Measurements from ENCODE around the gene SETD9. TPM values are rescaled to one million over a fixed set of nuclear protein-coding genes. Genes with fewer than 3 reads are reported as not detected.

The SETD9 gene
- total RNA-seq, 2 experiments from 2014 or later: 5.8 to 8.6 TPM

GRCh38 chr5:56900858-56901578, 8.4 kb upstream of the SETD9 start:
- Mint-ChIP-seq H3K4me3 (no peak overlapping the region), H3K9me3 (no peaks in the 10 kb centered on the region), H3K27ac (no peak overlapping the region), H3K36me3 (ENCODE audit: low read depth) (no peaks in the 10 kb centered on the region), H3K27me3 (ENCODE audit: low read depth) (no peaks in the 10 kb centered on the region), H3K4me1 (ENCODE audit: low read depth) (peaks cover 2% of the 10 kb centered on the region)
- CTCF ChIA-PET: interaction anchor here (0.7 to 5.1 kb wide), 16 partner anchors 10 to 638 kb away, joined by 3 to 49 read pairs (median 4); partner anchors contain the start of gene GPBP1
- DNase-seq: peak; percentile 46
- intact Hi-C loops (cut with micrococcal nuclease): loop anchor here (1.0 to 10.0 kb wide), 5 partner anchors 237 to 594 kb away; no protein-coding TSS in a partner anchor

- CTCF ChIA-PET: interaction anchor here (1.4 kb wide), 1 partner anchor 389 kb away, joined by 3 read pairs; no protein-coding TSS in a partner anchor
- Mint-ChIP-seq H3K4me3 (peak overlapping the region; percentile 81), H3K9me3 (no peaks in the 10 kb centered on the region), H3K27me3 (ENCODE audit: low read depth) (no peaks in the 10 kb centered on the region), H3K27ac (peak overlapping the region; percentile 79), H3K36me3 (ENCODE audit: low read depth) (no peaks in the 10 kb centered on the region), H3K4me1 (ENCODE audit: low read depth) (peaks cover 19% of the 10 kb centered on the region)
- intact Hi-C loops (cut with micrococcal nuclease): loop anchor here (1.0 to 10.0 kb wide), 7 partner anchors 43 to 586 kb away; partner anchors contain the start of gene MIER3
- DNase-seq: no peak
Observed at GRCh38 chr5:56908942-56909293, 478 bp upstream of the SETD9 start.

DNA sequence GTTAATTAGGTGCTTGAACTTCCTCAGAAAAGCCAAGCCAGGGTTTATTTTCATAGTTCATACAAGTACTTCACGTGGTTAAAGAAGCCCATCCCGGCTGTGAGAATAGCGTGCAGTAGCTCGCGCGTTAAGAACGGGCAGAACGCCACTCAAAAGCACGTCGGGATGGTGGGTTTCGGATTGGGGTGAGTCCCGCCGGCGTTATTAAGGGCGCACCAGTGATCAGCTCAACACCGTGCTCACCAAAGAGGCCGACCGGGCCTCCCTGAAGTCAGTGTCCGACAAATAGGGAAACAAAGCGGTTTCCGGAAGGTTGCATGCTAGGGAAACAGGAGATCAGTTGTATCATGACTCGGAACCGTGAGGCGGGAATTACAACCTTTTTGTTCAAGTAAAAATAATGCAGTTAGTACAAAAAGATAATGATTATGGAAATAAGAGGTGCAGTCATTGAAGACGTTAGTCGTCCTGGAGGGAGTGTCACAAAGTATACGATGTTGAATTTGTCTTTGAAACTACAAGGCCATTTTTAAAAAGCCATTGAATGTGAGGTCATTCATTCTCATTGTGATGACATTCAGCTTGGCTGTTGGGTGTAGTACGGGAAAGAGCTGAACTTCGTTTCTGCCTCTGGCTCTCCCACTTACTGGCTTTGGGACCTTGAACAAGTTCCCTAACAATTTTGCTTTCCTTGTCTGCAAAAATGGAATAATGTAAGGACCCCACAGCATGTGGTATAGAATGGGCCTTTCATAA, 992 bp downstream of the SETD9 start:
- intact Hi-C loops (cut with micrococcal nuclease): loop anchor here (1.0 kb wide), 2 partner anchors 94 to 640 kb away; no protein-coding TSS in a partner anchor
- Mint-ChIP-seq H3K4me3 (peak overlapping the region; percentile 81), H3K9me3 (no peaks in the 10 kb centered on the region), H3K4me1 (ENCODE audit: low read depth) (peaks cover 19% of the 10 kb centered on the region), H3K27me3 (ENCODE audit: low read depth) (no peaks in the 10 kb centered on the region), H3K36me3 (ENCODE audit: low read depth) (no peaks in the 10 kb centered on the region), H3K27ac (peak overlapping the region; percentile 94)
- DNase-seq: no peak
- CTCF ChIA-PET: interaction anchor here (0.5 to 1.5 kb wide), 9 partner anchors 10 to 646 kb away, joined by 3 to 5 read pairs (median 4); no protein-coding TSS in a partner anchor

DNA sequence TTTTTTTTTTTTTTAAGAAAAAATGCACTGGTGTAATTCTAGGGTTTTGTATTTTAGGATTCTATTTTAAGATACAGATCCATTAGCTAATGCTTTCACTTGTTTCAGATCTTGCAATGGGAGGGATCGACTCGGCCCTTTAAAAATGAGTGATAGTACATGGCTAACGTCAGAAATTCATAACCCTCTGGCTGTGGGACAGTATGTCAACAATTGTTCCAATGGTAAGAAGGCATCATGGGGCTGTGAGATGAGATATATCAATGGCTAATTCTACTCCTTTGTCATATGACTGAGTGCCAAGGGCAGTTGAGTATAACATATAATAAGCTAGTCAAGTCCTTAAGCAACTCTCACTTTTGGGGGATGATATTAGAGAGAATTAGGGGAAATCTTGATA, 4.4 kb downstream of the SETD9 start:
- H3K9me3 Mint-ChIP-seq: no peaks in the 10 kb centered on the region
- H3K36me3 Mint-ChIP-seq (ENCODE audit: low read depth): no peaks in the 10 kb centered on the region
- no peak for DNase-seq
- H3K4me1 Mint-ChIP-seq (ENCODE audit: low read depth): peaks cover 16% of the 10 kb centered on the region
- CTCF ChIA-PET: interaction anchor here (0.6 to 0.7 kb wide), 3 partner anchors 182 to 1542 kb away, joined by 3 read pairs; no protein-coding TSS in a partner anchor
- H3K4me3 Mint-ChIP-seq: no peak overlapping the region
- no peaks in the 10 kb centered on the region for H3K27me3 Mint-ChIP-seq (ENCODE audit: low read depth)
- intact Hi-C loops (cut with micrococcal nuclease): no loop called here
- no peak overlapping the region for H3K27ac Mint-ChIP-seq

DNA sequence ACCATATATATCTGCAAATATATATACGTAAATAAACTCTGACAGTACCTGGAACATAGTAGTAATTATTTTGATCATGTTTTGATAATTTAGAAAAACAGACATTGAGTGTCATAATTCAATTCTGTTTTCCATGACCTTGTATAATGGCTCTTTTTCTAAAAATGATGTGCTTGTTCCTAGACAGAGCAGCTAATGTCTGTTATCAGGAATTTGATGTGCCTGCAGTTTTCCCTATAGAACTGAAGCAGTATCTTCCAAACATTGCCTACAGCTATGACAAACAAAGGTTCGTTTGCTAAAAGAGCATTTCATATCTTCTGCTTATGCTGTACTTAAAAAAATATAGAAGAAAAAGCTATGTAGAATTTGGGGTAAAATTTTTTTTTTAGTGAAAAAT, 5.3 kb downstream of the SETD9 start:
- Mint-ChIP-seq H3K9me3 (no peaks in the 10 kb centered on the region), H3K36me3 (ENCODE audit: low read depth) (no peaks in the 10 kb centered on the region), H3K27me3 (ENCODE audit: low read depth) (no peaks in the 10 kb centered on the region), H3K4me1 (ENCODE audit: low read depth) (peaks cover 12% of the 10 kb centered on the region), H3K4me3 (no peak overlapping the region), H3K27ac (no peak overlapping the region)
- DNase-seq: no peak
- intact Hi-C loops (cut with micrococcal nuclease): no loop called here
- CTCF ChIA-PET: interaction anchor here (2.8 kb wide), 1 partner anchor 224 kb away, joined by 10 read pairs; no protein-coding TSS in a partner anchor

GRCh38 chr5:56917534-56917933, 8.1 kb downstream of the SETD9 start:
- H3K27me3 Mint-ChIP-seq (ENCODE audit: low read depth): no peaks in the 10 kb centered on the region
- H3K4me3 Mint-ChIP-seq: no peak overlapping the region
- H3K9me3 Mint-ChIP-seq: no peaks in the 10 kb centered on the region
- no peak for DNase-seq
- CTCF ChIA-PET: no interaction called here
- H3K4me1 Mint-ChIP-seq (ENCODE audit: low read depth): peaks cover 4% of the 10 kb centered on the region
- no peak overlapping the region for H3K27ac Mint-ChIP-seq
- peaks cover 3% of the 10 kb centered on the region for H3K36me3 Mint-ChIP-seq (ENCODE audit: low read depth)
- intact Hi-C loops (cut with micrococcal nuclease): no loop called here

DNA sequence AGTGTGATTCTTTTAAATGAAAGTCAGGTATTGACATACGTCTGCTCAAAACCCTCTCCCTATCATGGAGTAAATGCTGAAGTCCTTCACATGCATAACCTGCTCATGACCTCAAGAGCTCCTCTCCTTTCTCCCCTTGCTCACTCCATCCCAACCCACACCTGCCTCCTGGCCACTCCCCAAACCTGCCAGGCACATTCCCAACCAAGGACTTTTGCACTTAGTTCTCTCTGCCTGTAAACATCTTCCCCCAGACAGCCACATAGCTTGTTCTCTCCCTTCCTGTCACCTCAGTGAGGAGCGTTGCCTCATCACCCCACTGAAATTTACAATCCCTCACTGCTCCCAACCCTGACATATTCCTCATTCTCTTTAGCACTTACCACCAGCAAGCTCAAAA, 8.7 kb downstream of the SETD9 start:
- H3K4me3 Mint-ChIP-seq: no peak overlapping the region

DNA sequence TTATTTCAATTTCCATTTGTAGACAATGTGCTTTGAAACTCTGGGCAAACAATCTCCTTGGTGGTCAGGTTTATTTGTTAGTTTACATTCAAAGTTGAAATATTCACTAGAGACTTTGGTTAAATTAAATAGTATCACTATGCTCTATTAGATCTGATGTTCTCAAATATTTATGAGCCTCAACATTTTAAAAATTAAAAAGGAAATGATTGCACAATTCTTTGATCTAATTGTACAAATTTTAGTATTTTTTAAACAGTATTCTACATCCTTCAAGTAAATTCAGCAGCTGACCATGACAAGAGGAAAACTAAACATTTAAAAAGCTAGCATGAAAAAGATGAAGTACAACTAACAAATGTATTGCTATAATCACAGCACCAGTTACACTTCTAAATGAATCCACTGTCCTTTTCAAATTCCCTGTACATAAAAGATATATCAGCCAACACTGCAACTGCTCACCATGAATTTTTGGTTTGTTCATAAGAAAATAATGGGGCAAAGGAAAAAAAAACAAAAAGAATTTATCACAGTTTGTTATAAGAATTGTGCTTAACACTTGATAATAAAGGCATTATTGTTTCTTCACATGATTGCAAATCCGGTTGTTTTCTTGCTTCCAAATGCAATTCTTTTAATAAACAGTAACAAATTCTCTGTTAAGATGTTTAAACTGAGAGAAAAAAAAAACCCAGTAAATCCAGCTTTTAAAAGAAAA, 10.7 kb downstream of the SETD9 start:
- no peaks in the 10 kb centered on the region for H3K9me3 Mint-ChIP-seq
- peaks cover 11% of the 10 kb centered on the region for H3K36me3 Mint-ChIP-seq (ENCODE audit: low read depth)
- CTCF ChIA-PET: interaction anchor here (0.5 kb wide), 1 partner anchor 454 kb away, joined by 5 read pairs; no protein-coding TSS in a partner anchor
- H3K4me3 Mint-ChIP-seq: no peak overlapping the region
- DNase-seq: no peak
- intact Hi-C loops (cut with micrococcal nuclease): no loop called here
- no peaks in the 10 kb centered on the region for H3K27me3 Mint-ChIP-seq (ENCODE audit: low read depth)
- peaks cover 4% of the 10 kb centered on the region for H3K4me1 Mint-ChIP-seq (ENCODE audit: low read depth)
- no peak overlapping the region for H3K27ac Mint-ChIP-seq

More for the DNA sequence above, 8.7 kb downstream of the SETD9 start:
- Mint-ChIP-seq H3K9me3 (no peaks in the 10 kb centered on the region), H3K4me1 (ENCODE audit: low read depth) (peaks cover 4% of the 10 kb centered on the region), H3K27me3 (ENCODE audit: low read depth) (no peaks in the 10 kb centered on the region), H3K27ac (no peak overlapping the region), H3K36me3 (ENCODE audit: low read depth) (peaks cover 8% of the 10 kb centered on the region)
- no peak for DNase-seq
- intact Hi-C loops (cut with micrococcal nuclease): no loop called here
- CTCF ChIA-PET: interaction anchor here (1.0 to 1.1 kb wide), 2 partner anchors 9 to 17 kb away, joined by 3 read pairs; no protein-coding TSS in a partner anchor

DNA sequence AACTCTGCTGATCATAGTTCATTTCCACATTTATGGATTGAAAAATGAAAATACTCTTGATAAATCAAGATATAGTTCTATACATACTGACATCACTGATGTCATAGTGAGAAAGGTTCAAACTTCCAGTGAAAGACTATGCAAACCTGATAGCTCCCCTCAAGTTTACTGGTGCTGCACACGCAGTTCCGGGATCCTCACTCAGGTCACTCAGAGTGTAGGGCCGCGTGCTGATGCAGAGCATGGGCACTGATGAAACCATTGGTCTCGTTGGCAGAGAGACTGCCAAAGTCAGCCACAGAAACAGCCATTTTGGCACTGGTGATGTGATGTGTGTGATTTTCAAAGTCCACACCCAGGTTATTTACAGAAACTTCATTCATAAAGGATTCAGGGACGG, 13.5 kb downstream of the SETD9 start:
- no peaks in the 10 kb centered on the region for H3K9me3 Mint-ChIP-seq

DNA sequence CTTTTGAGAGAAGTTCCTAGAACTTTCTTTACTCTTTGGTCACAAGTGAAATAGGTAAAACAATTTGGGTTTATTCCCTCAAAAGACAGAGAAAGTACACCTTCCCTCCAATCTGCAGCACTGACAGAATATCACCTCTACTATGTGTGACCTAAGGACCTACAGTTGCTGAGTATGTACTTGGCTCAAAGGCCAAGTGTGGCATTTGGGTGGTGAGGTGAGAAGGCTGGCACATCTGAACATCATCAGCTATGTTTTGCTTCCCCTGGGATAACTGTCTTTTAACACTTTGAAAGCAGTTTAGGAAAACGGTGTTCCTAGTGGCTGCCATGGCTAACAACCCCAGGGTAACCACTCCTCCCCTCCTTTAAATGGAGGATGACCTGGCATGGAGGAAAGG, 24.9 kb downstream of the SETD9 start:
- no peaks in the 10 kb centered on the region for H3K27me3 Mint-ChIP-seq (ENCODE audit: low read depth)
- peaks cover 27% of the 10 kb centered on the region for H3K36me3 Mint-ChIP-seq (ENCODE audit: low read depth)
- CTCF ChIA-PET: no interaction called here
- H3K27ac Mint-ChIP-seq: no peak overlapping the region
- intact Hi-C loops (cut with micrococcal nuclease): no loop called here
- no peak overlapping the region for H3K4me3 Mint-ChIP-seq
- DNase-seq: no peak
- peaks cover 4% of the 10 kb centered on the region for H3K4me1 Mint-ChIP-seq (ENCODE audit: low read depth)
- no peaks in the 10 kb centered on the region for H3K9me3 Mint-ChIP-seq

More for the DNA sequence above, 13.5 kb downstream of the SETD9 start:
- DNase-seq: no peak
- H3K36me3 Mint-ChIP-seq (ENCODE audit: low read depth): peaks cover 22% of the 10 kb centered on the region
- H3K27ac Mint-ChIP-seq: no peak overlapping the region
- intact Hi-C loops (cut with micrococcal nuclease): no loop called here
- peaks cover 1% of the 10 kb centered on the region for H3K4me1 Mint-ChIP-seq (ENCODE audit: low read depth)
- no peaks in the 10 kb centered on the region for H3K27me3 Mint-ChIP-seq (ENCODE audit: low read depth)
- H3K4me3 Mint-ChIP-seq: no peak overlapping the region
- CTCF ChIA-PET: interaction anchor here (0.6 to 0.7 kb wide), 2 partner anchors 169 to 253 kb away, joined by 3 read pairs; no protein-coding TSS in a partner anchor

GRCh38 chr5:56938858-56939257, 29.5 kb downstream of the SETD9 start:
- Mint-ChIP-seq H3K27me3 (ENCODE audit: low read depth) (no peaks in the 10 kb centered on the region), H3K9me3 (no peaks in the 10 kb centered on the region), H3K4me3 (no peak overlapping the region), H3K27ac (no peak overlapping the region), H3K4me1 (ENCODE audit: low read depth) (no peaks in the 10 kb centered on the region), H3K36me3 (ENCODE audit: low read depth) (peaks cover 41% of the 10 kb centered on the region)
- CTCF ChIA-PET: no interaction called here
- intact Hi-C loops (cut with micrococcal nuclease): no loop called here
- DNase-seq: no peak

DNA sequence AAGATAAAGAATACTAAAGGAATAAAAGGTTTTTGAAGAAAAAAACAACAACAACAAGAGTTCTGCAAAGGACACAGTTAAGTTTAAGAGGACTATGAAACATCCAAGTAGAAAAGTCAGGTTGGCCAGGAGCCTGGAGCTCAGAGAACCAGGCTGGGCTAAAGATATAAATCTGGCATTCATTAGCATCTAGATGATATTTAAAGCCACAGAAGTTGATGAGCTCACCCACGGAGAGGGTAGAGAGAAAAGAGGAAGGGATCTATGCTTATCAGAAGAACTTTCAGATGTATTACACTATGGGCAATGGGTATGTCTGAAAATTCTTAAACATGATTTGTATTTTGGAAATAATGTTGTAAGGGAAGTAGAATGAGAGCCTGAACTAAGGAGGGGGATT, 32.6 kb downstream of the SETD9 start:
- Mint-ChIP-seq H3K27ac (no peak overlapping the region), H3K27me3 (ENCODE audit: low read depth) (no peaks in the 10 kb centered on the region), H3K9me3 (no peaks in the 10 kb centered on the region), H3K36me3 (ENCODE audit: low read depth) (peaks cover 34% of the 10 kb centered on the region), H3K4me1 (ENCODE audit: low read depth) (no peaks in the 10 kb centered on the region), H3K4me3 (no peak overlapping the region)
- no peak for DNase-seq
- CTCF ChIA-PET: interaction anchor here (0.5 kb wide), 1 partner anchor 195 kb away, joined by 3 read pairs; no protein-coding TSS in a partner anchor
- intact Hi-C loops (cut with micrococcal nuclease): no loop called here
